GM12878 (cell line): Measurements from ENCODE around the gene CCDC149. TPM values are rescaled to one million over a fixed set of nuclear protein-coding genes. Genes with fewer than 3 reads are reported as not detected.

Experiments used
- ATAC-seq: fragments of 200-7000 bp; cut with Tn5 transposase; 3 replicates; pipeline ENCODE4 v1.9.1; 2020; ENCODE audit warnings: mild to moderate bottlenecking, moderate library complexity
- BruUV-seq: library from RNA; stranded (reverse); fragments of 400-500 nt; replicated peaks from 2 replicates; lab custom pipeline; 2021; lab: Mats Ljungman, UMichigan
- CTCF ChIA-PET: fragments of 300-600 bp; sonication (Branson Sonifier 250); formaldehyde crosslinking; extraction: SDS; loops from one replicate; lab custom pipeline; 2021; ENCODE audit warnings: inconsistent platforms; lab: Yijun Ruan, JAX
- POLR2A ChIA-PET: fragments of 350-600 bp; formaldehyde crosslinking; extraction: SDS; loops from one replicate; lab custom pipeline; 2021; ENCODE audit warnings: inconsistent platforms; lab: Charles Lee
- RAD21 ChIA-PET: fragments of 300-600 bp; sonication (Branson Sonifier 250); formaldehyde crosslinking; loops from one replicate; lab custom pipeline; 2023; ENCODE audit warnings: antibody characterized with exemption; ENCODE audit not compliant: unreplicated experiment; lab: Charles Lee
- SMC1A ChIA-PET: fragments of 300-600 bp; sonication (Branson Sonifier 250); formaldehyde crosslinking; loops from one replicate; lab custom pipeline; 2023; ENCODE audit not compliant: unreplicated experiment, uncharacterized antibody; lab: Charles Lee
- DNase-seq: peaks from one replicate; pipeline ENCODE4 v3.0.0-alpha.2; 2011; ENCODE audit warnings: low read depth, low spot score
- FAIRE-seq: peaks from 3 replicates; lab custom pipeline; 2011; peaks lifted over from hg19 to GRCh38; lab: Jason Lieb, UNC
- H2AFZ ChIP-seq: 2 replicates; pipeline ENCODE4 v1.6.0; 2011; ENCODE audit warnings: low read depth, low read length, control low read depth; ENCODE audit not compliant: control insufficient read depth
- H3K27ac ChIP-seq: 2 replicates; pipeline ENCODE4 v1.5.1; 2011; ENCODE audit warnings: control low read depth; ENCODE audit not compliant: control insufficient read depth, insufficient read depth
- H3K27me3 ChIP-seq, 2 experiments: replicated peaks in 1 of 2; 2 replicates each; pipeline versions ENCODE4 v1.6.0 to v1.6.1; 2011; ENCODE audit warnings: low read length in 1 of 2; ENCODE audit not compliant: control insufficient read depth in 2 of 2, insufficient read depth in 2 of 2
- H3K36me3 ChIP-seq, 2 experiments: 2 replicates each; pipeline ENCODE4 v1.5.1; 2011; ENCODE audit warnings: low read length in 1 of 2; ENCODE audit not compliant: control insufficient read depth in 2 of 2, insufficient read depth in 2 of 2
- H3K4me1 ChIP-seq: 2 replicates; pipeline ENCODE4 v1.6.1; 2011; ENCODE audit warnings: mild to moderate bottlenecking, low read length, moderate library complexity, mixed read lengths; ENCODE audit not compliant: control insufficient read depth, insufficient read depth
- H3K4me2 ChIP-seq: 2 replicates; pipeline ENCODE4 v1.6.0; 2011; ENCODE audit warnings: control low read depth; ENCODE audit not compliant: control insufficient read depth, insufficient read depth
- H3K4me3 ChIP-seq: fragments of 200-600 bp; sonication (generic); 2 replicates; pipeline ENCODE4 v1.5.1; 2016
- H3K79me2 ChIP-seq: 2 replicates; pipeline ENCODE4 v1.6.0; 2011; ENCODE audit warnings: low read length; ENCODE audit not compliant: control insufficient read depth, insufficient read depth
- H3K9ac ChIP-seq: 2 replicates; pipeline ENCODE4 v1.8.0; 2011; ENCODE audit warnings: low read length, control low read depth, mixed read lengths; ENCODE audit not compliant: control insufficient read depth, insufficient read depth
- H3K9me3 ChIP-seq: replicated peaks from 3 replicates; pipeline ENCODE4 v1.5.1; 2011; ENCODE audit warnings: mild to moderate bottlenecking, low read length; ENCODE audit not compliant: control insufficient read depth, insufficient read depth
- H4K20me1 ChIP-seq: 2 replicates; pipeline ENCODE4 v1.6.0; 2011; ENCODE audit not compliant: control insufficient read depth, insufficient read depth
- ESRRA ChIP-seq: IDR thresholded peaks from 2 replicates; pipeline ENCODE4 v1.6.1; 2012; ENCODE audit warnings: mild to moderate bottlenecking, low read length, improper control_type of control experiment
- FOXK2 ChIP-seq: fragments of 450-650 bp; IDR thresholded peaks from 2 replicates; pipeline ENCODE4 v1.6.1; 2017; ENCODE audit warnings: mild to moderate bottlenecking, moderate library complexity
- KAT2A ChIP-seq: conservative IDR thresholded peaks from 2 replicates; pipeline ENCODE4 v1.6.1; 2011; ENCODE audit warnings: low read depth, low read length; ENCODE audit not compliant: control insufficient read depth
- NFYB ChIP-seq: IDR thresholded peaks from 2 replicates; pipeline ENCODE4 v1.6.1; 2011; ENCODE audit warnings: low read depth, mild to moderate bottlenecking, low read length, improper control_type of control experiment, moderate library complexity; ENCODE audit not compliant: insufficient read depth
- NR2F1 ChIP-seq: fragments of 450-650 bp; conservative IDR thresholded peaks from 2 replicates; pipeline ENCODE4 v1.6.1; 2017; ENCODE audit warnings: mild to moderate bottlenecking
- POU2F2 ChIP-seq: IDR thresholded peaks from 3 replicates; pipeline ENCODE4 v1.6.1; 2011; ENCODE audit warnings: low read depth, mild to moderate bottlenecking, low read length, borderline replicate concordance
- RELA ChIP-seq: fragments of 450-650 bp; IDR thresholded peaks from 2 replicates; pipeline ENCODE4 v1.8.0; 2014; ENCODE audit warnings: borderline replicate concordance; ENCODE audit not compliant: partially characterized antibody
- SMAD5 ChIP-seq: IDR thresholded peaks from 2 replicates; pipeline ENCODE4 v1.6.1; 2016; ENCODE audit warnings: antibody characterized with exemption, low read depth
- SREBF2 ChIP-seq: IDR thresholded peaks from 2 replicates; pipeline ENCODE4 v1.6.1; 2012; ENCODE audit warnings: mild to moderate bottlenecking, low read length
- ZSCAN29 ChIP-seq: fragments of 450-650 bp; IDR thresholded peaks from 2 replicates; pipeline ENCODE4 v1.6.1; 2017; ENCODE audit warnings: mild to moderate bottlenecking, moderate library complexity
- WGBS: methylation state at CpG from one replicate; pipeline ENCODE4 v1.1.6; 2016; ENCODE audit warnings: low lambda C conversion rate; ENCODE audit not compliant: insufficient replicate concordance, insufficient coverage; ENCODE audit errors: missing lambda C conversion rate; 5-methylcytosine and 5-hydroxymethylcytosine counted together
- in situ Hi-C: fragments of 300-500 bp; cut with MboI; formaldehyde crosslinking; loops from 9 replicates; pipeline ENCODE4 v1.14.3; 2018; ENCODE audit warnings: mixed read lengths
- intact Hi-C: fragments of 100-400 bp; cut with micrococcal nuclease; formaldehyde crosslinking; loops from one replicate; pipeline ENCODE4 v1.14.2; 2022; ENCODE audit not compliant: unreplicated experiment
- polyA plus RNA-seq, 11 experiments: library from polyadenylated mRNA; depleted of rRNA in 4 of 11; unstranded in 6 of 11; stranded (reverse) in 5 of 11; fragments of >200 nt; fragmentation: Nextera tagmentation in 4 of 11; fragmentation: Illumina TruSeq in 1 of 11; extraction: Ambion mirVana in 4 of 11; extraction: Trizol in 1 of 11; gene quantifications; 1 replicate in 1 of 11; 2 replicates in 10 of 11; pipeline versions ENCODE4 v1.2.1 to v1.2.3, GENCODE V29; 2011 to 2016; ENCODE audit warnings: inconsistent platforms in 2 of 11, missing spikeins in 2 of 11, low read depth in 1 of 11
- total RNA-seq, 4 experiments: library from RNA; depleted of rRNA in 3 of 4; stranded (reverse); fragments of >200 nt in 3 of 4; fragmentation: Illumina TruSeq in 1 of 4; extraction: Trizol in 1 of 4; gene quantifications; 2 replicates each; pipeline versions ENCODE4 v1.2.1 to v1.2.3, GENCODE V29; 2013 to 2021
- TF ChIP-seq, protein P1 (sequence below): fragments of 450-650 bp; IDR thresholded peaks from 2 replicates; pipeline ENCODE4 v1.6.1; 2017; ENCODE audit warnings: low read depth, mild to moderate bottlenecking, moderate library complexity
- TF ChIP-seq, protein P2 (sequence below): fragments of 450-650 bp; formaldehyde crosslinking; IDR thresholded peaks from 2 replicates; pipeline ENCODE4 v1.5.0; 2022; ENCODE audit warnings: mild to moderate bottlenecking, missing genetic modification characterization
- TF ChIP-seq, protein P3 (sequence below): fragments of 150-350 bp; IDR thresholded peaks from 2 replicates; pipeline ENCODE4 v1.6.1; 2014; ENCODE audit warnings: mild to moderate bottlenecking, low read depth, low read length

Gene CCDC149
- total and polyA plus RNA-seq, 10 of the 15 experiments (the other 5 are each of a cell fraction or from before 2014, with no cell fraction given): 0.03 to 0.04 (median 0.04) TPM; not detected in 7

DNA sequence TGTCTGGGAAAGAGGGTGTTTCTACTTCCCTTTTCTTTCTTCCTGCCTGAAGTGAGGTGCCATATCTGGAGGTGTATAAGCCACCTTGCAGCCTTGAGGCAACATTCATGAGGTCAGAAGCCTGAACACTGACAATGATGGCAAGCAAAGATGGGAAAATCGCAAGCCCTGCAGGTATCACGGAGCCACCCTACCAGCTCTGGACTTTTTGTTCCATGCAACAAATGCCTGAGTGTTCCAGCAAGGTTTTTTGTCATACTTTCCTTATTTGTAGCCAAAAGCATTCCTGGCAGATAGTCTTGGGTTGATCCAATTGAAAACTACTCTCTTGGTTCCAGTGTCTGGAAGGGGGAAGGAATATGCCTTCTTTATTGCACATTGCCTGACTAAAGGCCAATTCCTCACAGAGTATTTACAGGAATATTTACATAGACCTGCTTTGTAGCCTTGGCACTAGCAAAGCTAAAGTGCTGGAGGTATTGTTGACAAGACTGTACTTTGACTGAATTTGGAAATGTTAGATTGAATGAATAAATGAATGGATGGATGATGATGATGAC lies 131.8 kb downstream of the CCDC149 start:
- RAD21 ChIA-PET: no interaction called here
- in situ Hi-C loops (no loop called here), intact Hi-C loops (no loop called here)
- Histone ChIP-seq H3K27ac (no peak overlapping the region), H4K20me1 (no peaks in the 10 kb centered on the region), H3K27me3 (no peaks in the 10 kb centered on the region), H3K9me3 (no peaks in the 10 kb centered on the region), H3K79me2 (no peaks in the 10 kb centered on the region), H3K4me1 (no peaks in the 10 kb centered on the region), H3K4me3 (no peak overlapping the region), H3K9ac (no peak overlapping the region), H3K4me2 (no peak overlapping the region), H3K36me3 (no peaks in the 10 kb centered on the region), H2AFZ (no peak overlapping the region)
- ATAC-seq: no peak
- BruUV-seq: no TSS peak
- CTCF ChIA-PET: no interaction called here
- POLR2A ChIA-PET: no interaction called here
- no peak for FAIRE-seq
- WGBS: 75% methylated on average over 2 of the region's 2 CpGs
- SMC1A ChIA-PET: no interaction called here
- no peak for DNase-seq
- TF ChIP-seq NFYB (no peak), ZSCAN29 (no peak), SREBF2 (no peak), SMAD5 (no peak), POU2F2 (no peak), KAT2A (no peak), RELA (no peak), ESRRA (no peak), FOXK2 (no peak), NR2F1 (no peak)
- TF ChIP-seq, protein P1, sequence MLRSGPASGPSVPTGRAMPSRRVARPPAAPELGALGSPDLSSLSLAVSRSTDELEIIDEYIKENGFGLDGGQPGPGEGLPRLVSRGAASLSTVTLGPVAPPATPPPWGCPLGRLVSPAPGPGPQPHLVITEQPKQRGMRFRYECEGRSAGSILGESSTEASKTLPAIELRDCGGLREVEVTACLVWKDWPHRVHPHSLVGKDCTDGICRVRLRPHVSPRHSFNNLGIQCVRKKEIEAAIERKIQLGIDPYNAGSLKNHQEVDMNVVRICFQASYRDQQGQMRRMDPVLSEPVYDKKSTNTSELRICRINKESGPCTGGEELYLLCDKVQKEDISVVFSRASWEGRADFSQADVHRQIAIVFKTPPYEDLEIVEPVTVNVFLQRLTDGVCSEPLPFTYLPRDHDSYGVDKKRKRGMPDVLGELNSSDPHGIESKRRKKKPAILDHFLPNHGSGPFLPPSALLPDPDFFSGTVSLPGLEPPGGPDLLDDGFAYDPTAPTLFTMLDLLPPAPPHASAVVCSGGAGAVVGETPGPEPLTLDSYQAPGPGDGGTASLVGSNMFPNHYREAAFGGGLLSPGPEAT: no peak
- TF ChIP-seq, protein P2, sequence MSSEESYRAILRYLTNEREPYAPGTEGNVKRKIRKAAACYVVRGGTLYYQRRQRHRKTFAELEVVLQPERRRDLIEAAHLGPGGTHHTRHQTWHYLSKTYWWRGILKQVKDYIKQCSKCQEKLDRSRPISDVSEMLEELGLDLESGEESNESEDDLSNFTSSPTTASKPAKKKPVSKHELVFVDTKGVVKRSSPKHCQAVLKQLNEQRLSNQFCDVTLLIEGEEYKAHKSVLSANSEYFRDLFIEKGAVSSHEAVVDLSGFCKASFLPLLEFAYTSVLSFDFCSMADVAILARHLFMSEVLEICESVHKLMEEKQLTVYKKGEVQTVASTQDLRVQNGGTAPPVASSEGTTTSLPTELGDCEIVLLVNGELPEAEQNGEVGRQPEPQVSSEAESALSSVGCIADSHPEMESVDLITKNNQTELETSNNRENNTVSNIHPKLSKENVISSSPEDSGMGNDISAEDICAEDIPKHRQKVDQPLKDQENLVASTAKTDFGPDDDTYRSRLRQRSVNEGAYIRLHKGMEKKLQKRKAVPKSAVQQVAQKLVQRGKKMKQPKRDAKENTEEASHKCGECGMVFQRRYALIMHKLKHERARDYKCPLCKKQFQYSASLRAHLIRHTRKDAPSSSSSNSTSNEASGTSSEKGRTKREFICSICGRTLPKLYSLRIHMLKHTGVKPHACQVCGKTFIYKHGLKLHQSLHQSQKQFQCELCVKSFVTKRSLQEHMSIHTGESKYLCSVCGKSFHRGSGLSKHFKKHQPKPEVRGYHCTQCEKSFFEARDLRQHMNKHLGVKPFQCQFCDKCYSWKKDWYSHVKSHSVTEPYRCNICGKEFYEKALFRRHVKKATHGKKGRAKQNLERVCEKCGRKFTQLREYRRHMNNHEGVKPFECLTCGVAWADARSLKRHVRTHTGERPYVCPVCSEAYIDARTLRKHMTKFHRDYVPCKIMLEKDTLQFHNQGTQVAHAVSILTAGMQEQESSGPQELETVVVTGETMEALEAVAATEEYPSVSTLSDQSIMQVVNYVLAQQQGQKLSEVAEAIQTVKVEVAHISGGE (CRISPR knock-in tag): no peak
- TF ChIP-seq, protein P3, sequence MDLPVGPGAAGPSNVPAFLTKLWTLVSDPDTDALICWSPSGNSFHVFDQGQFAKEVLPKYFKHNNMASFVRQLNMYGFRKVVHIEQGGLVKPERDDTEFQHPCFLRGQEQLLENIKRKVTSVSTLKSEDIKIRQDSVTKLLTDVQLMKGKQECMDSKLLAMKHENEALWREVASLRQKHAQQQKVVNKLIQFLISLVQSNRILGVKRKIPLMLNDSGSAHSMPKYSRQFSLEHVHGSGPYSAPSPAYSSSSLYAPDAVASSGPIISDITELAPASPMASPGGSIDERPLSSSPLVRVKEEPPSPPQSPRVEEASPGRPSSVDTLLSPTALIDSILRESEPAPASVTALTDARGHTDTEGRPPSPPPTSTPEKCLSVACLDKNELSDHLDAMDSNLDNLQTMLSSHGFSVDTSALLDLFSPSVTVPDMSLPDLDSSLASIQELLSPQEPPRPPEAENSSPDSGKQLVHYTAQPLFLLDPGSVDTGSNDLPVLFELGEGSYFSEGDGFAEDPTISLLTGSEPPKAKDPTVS: no peak
